Midbrain (tissue), 1 donor: ENCODE results near the gene RCOR2.

Source experiments
- DNase-seq: peaks from one replicate; lab custom pipeline; 2025; lab: John Stamatoyannopoulos, UW

Gene RCOR2

GRCh38 chr11:63922673-63923192 lies 5.8 kb upstream of the RCOR2 start:
- no peak for DNase-seq

- DNase-seq = no peak
Measured at GRCh38 chr11:63920939-63921417, 4.0 kb upstream of the RCOR2 start.

- peak; percentile 81 for DNase-seq
Measured at GRCh38 chr11:63920126-63920938, 3.4 kb upstream of the RCOR2 start.

GRCh38 chr11:63919267-63920125 lies 2.5 kb upstream of the RCOR2 start:
- peak; percentile 46 for DNase-seq

GRCh38 chr11:63918507-63919191 lies 1.7 kb upstream of the RCOR2 start:
- DNase-seq = peak; percentile 28

GRCh38 chr11:63917692-63918506 lies 935 bp upstream of the RCOR2 start:
- DNase-seq = peak; percentile 68

- DNase-seq = peak; percentile 26
Measured at GRCh38 chr11:63915961-63916836, 765 bp downstream of the RCOR2 start.

- DNase-seq = no peak
Measured at GRCh38 chr11:63914896-63915691, 1.9 kb downstream of the RCOR2 start.

- DNase-seq = no peak
Measured at GRCh38 chr11:63913866-63914830, 2.8 kb downstream of the RCOR2 start.

GRCh38 chr11:63912678-63913077 lies 4.3 kb downstream of the RCOR2 start:
- DNase-seq = no peak

- DNase-seq = no peak
Measured at GRCh38 chr11:63911876-63912275, 5.1 kb downstream of the RCOR2 start.

- DNase-seq = no peak
Measured at GRCh38 chr11:63911440-63911839, 5.5 kb downstream of the RCOR2 start.

- DNase-seq = no peak
Measured at GRCh38 chr11:63910675-63911074, 6.3 kb downstream of the RCOR2 start.

GRCh38 chr11:63909591-63910506 lies 7.1 kb downstream of the RCOR2 start:
- DNase-seq = no peak

- DNase-seq = no peak
Measured at GRCh38 chr11:63908631-63909401, 8.1 kb downstream of the RCOR2 start.

GRCh38 chr11:63907808-63908530 lies 9.0 kb downstream of the RCOR2 start:
- no peak for DNase-seq
